A549 (cell line): ENCODE data around the gene TSACC. TPM values are rescaled to one million over a fixed set of nuclear protein-coding genes. Genes with fewer than 3 reads are reported as not detected.

Source experiments
- ATAC-seq, 2 experiments: fragments of 200-7000 bp in 1 of 2; fragments of >200 bp in 1 of 2; cut with Nextera tagmentation in 1 of 2; cut with Tn5 transposase in 1 of 2; 3 replicates each; pipeline versions ENCODE4 v1.8.0 to v1.9.1; 2018 to 2020; ENCODE audit warnings: mild to moderate bottlenecking in 1 of 2, moderate library complexity in 1 of 2
- CTCF ChIA-PET: fragments of 300-600 bp; sonication (Branson Sonifier 250); formaldehyde crosslinking; extraction: SDS; loops from one replicate; lab custom pipeline; 2021; ENCODE audit warnings: antibody characterized with exemption, inconsistent platforms; lab: Yijun Ruan, JAX
- POLR2A ChIA-PET: fragments of 350-600 bp; formaldehyde crosslinking; extraction: SDS; loops from one replicate; lab custom pipeline; 2021; ENCODE audit warnings: antibody characterized with exemption, inconsistent platforms; lab: Yijun Ruan, JAX
- DNase-seq, 2 experiments: peaks; one replicate each; pipeline versions ENCODE4 v3.0.0 to v3.0.0-alpha.2; 2011 to 2016; ENCODE audit warnings: low read depth in 1 of 2, low spot score in 1 of 2
- FAIRE-seq: peaks from 2 replicates; lab custom pipeline; 2011; peaks lifted over from hg19 to GRCh38; lab: Jason Lieb, UNC
- H3K27ac ChIP-seq, 2 experiments: fragments of >200 bp; sonication (Bioruptor Twin); formaldehyde crosslinking; 3 replicates each; pipeline ENCODE4 v1.5.1; 2016 to 2017
- H3K4me1 ChIP-seq: fragments of >200 bp; sonication (Bioruptor Twin); formaldehyde crosslinking; 3 replicates; pipeline ENCODE4 v1.6.1; 2016
- H3K4me2 ChIP-seq: fragments of >200 bp; sonication (Bioruptor Twin); formaldehyde crosslinking; 3 replicates; pipeline ENCODE4 v1.6.1; 2016
- H3K4me3 ChIP-seq: fragments of >200 bp; sonication (Bioruptor Twin); formaldehyde crosslinking; 3 replicates; pipeline ENCODE4 v1.5.1; 2016
- H3K9me3 ChIP-seq: fragments of >200 bp; sonication (Bioruptor Twin); formaldehyde crosslinking; 3 replicates; pipeline ENCODE4 v1.6.1; 2016
- BCL3 ChIP-seq: fragments of >200 bp; sonication (Bioruptor Twin); formaldehyde crosslinking; IDR thresholded peaks from 3 replicates; pipeline ENCODE4 v1.6.1; 2016
- CEBPB ChIP-seq, 2 experiments: fragments of >200 bp in 1 of 2; sonication (Bioruptor Twin) in 1 of 2; formaldehyde crosslinking in 1 of 2; IDR thresholded peaks; 2 replicates each; pipeline ENCODE4 v1.6.1; 2012 to 2016
- EHF ChIP-seq: fragments of 250-450 bp; sonication (Bioruptor Pico); IDR thresholded peaks from 2 replicates; pipeline ENCODE4 v1.5.0; 2020; ENCODE audit warnings: mild to moderate bottlenecking
- ELK1 ChIP-seq: fragments of 150-350 bp; IDR thresholded peaks from 2 replicates; pipeline ENCODE4 v1.6.1; 2014; ENCODE audit warnings: low read depth, mild to moderate bottlenecking, low read length
- EP300 ChIP-seq, 2 experiments: fragments of >200 bp; sonication (Bioruptor Twin); formaldehyde crosslinking; IDR thresholded peaks; 2 replicates in 1 of 2; 3 replicates in 1 of 2; pipeline ENCODE4 v1.6.1; 2016 to 2017
- FOSL2 ChIP-seq, 2 experiments: fragments of 450-650 bp in 1 of 2; fragments of >200 bp in 1 of 2; sonication (Bioruptor Twin) in 1 of 2; formaldehyde crosslinking; IDR thresholded peaks; 2 replicates each; pipeline versions ENCODE4 v1.5.0 to v1.6.1; 2016 to 2020; ENCODE audit warnings: mild to moderate bottlenecking in 1 of 2, moderate library complexity in 1 of 2
- GATA3 ChIP-seq: IDR thresholded peaks from 2 replicates; pipeline ENCODE4 v1.6.1; 2012; ENCODE audit warnings: borderline replicate concordance
- HES2 ChIP-seq: fragments of >200 bp; sonication (Bioruptor Twin); formaldehyde crosslinking; IDR thresholded peaks from 2 replicates; pipeline ENCODE4 v1.6.1; 2016
- HEYL ChIP-seq: fragments of 250-450 bp; sonication (Bioruptor Pico); IDR thresholded peaks from 2 replicates; pipeline ENCODE4 v1.8.0; 2021; ENCODE audit warnings: mild to moderate bottlenecking, moderate library complexity
- HMGXB4 ChIP-seq: fragments of 250-450 bp; sonication (Bioruptor Pico); IDR thresholded peaks from 2 replicates; pipeline ENCODE4 v1.5.0; 2021; ENCODE audit warnings: mild to moderate bottlenecking, moderate library complexity, borderline replicate concordance
- HOXA7 ChIP-seq: fragments of 250-450 bp; sonication (Bioruptor Pico); IDR thresholded peaks from 2 replicates; pipeline ENCODE4 v1.5.0; 2020; ENCODE audit warnings: mild to moderate bottlenecking, moderate library complexity
- NR3C1 ChIP-seq: fragments of >200 bp; sonication (Bioruptor Twin); formaldehyde crosslinking; IDR thresholded peaks from 3 replicates; pipeline ENCODE4 v1.6.1; 2017
- PBX3 ChIP-seq: IDR thresholded peaks from 2 replicates; pipeline ENCODE4 v1.6.1; 2012
- PHF8 ChIP-seq: fragments of 200-600 bp; sonication (generic); IDR thresholded peaks from 2 replicates; pipeline ENCODE4 v1.6.1; 2016; ENCODE audit warnings: low read depth, mild to moderate bottlenecking, antibody characterized with exemption, moderate library complexity, borderline replicate concordance
- POLR2A ChIP-seq: IDR thresholded peaks from 2 replicates; pipeline ENCODE4 v1.6.1; 2012; ENCODE audit warnings: mild to moderate bottlenecking, low read length
- RAD21 ChIP-seq, 2 experiments: fragments of >200 bp in 1 of 2; sonication (Bioruptor Twin) in 1 of 2; formaldehyde crosslinking in 1 of 2; IDR thresholded peaks in 1 of 2; conservative IDR thresholded peaks in 1 of 2; 2 replicates in 1 of 2; 3 replicates in 1 of 2; pipeline ENCODE4 v1.6.1; 2012 to 2018; ENCODE audit warnings: inconsistent platforms in 1 of 2
- RARB ChIP-seq: fragments of 250-450 bp; sonication (Bioruptor Pico); IDR thresholded peaks from 2 replicates; pipeline ENCODE4 v1.8.0; 2021; ENCODE audit warnings: mild to moderate bottlenecking, moderate library complexity
- RCOR1 ChIP-seq: fragments of 150-350 bp; IDR thresholded peaks from 2 replicates; pipeline ENCODE4 v1.6.1; 2014; ENCODE audit warnings: antibody characterized with exemption, low read length, low read depth
- RFX5 ChIP-seq: fragments of 450-650 bp; IDR thresholded peaks from 2 replicates; pipeline ENCODE4 v1.7.1; 2014; ENCODE audit warnings: antibody characterized with exemption, mild to moderate bottlenecking, moderate library complexity
- SMC3 ChIP-seq: fragments of >200 bp; sonication (Bioruptor Twin); formaldehyde crosslinking; IDR thresholded peaks from 3 replicates; pipeline ENCODE4 v1.6.1; 2018; ENCODE audit warnings: inconsistent platforms
- SREBF2 ChIP-seq: fragments of 450-650 bp; IDR thresholded peaks from 2 replicates; pipeline ENCODE4 v1.6.1; 2014; ENCODE audit warnings: mild to moderate bottlenecking, moderate library complexity
- TFCP2L1 ChIP-seq: fragments of 250-450 bp; sonication (Bioruptor Pico); IDR thresholded peaks from 2 replicates; pipeline ENCODE4 v1.5.0; 2021; ENCODE audit warnings: mild to moderate bottlenecking
- USF2 ChIP-seq: fragments of 450-650 bp; IDR thresholded peaks from 2 replicates; pipeline ENCODE4 v1.6.1; 2014; ENCODE audit warnings: antibody characterized with exemption
- ZNF302 ChIP-seq: fragments of 250-450 bp; sonication (Bioruptor Pico); IDR thresholded peaks from 2 replicates; pipeline ENCODE4 v1.9.0; 2021; ENCODE audit warnings: inconsistent platforms, mild to moderate bottlenecking, moderate library complexity
- WGBS: methylation state at CpG from one replicate; pipeline ENCODE4 v1.1.6; 2017; ENCODE audit errors: missing lambda C conversion rate; 5-methylcytosine and 5-hydroxymethylcytosine counted together
- polyA plus RNA-seq, 4 experiments: library from polyadenylated mRNA; depleted of rRNA in 3 of 4; stranded (reverse); fragments of >200 nt; fragmentation: RNase III in 1 of 4; extraction: RNeasy Plus Mini Kit Qiagen cat#74134 plus additional on column Dnase treatment in 1 of 4; gene quantifications; 2 replicates in 3 of 4; 3 replicates in 1 of 4; pipeline ENCODE4 v1.2.3, GENCODE V29; 2011 to 2017

The TSACC gene
- polyA plus RNA-seq, 2 of the 4 experiments (the other 2 are of a cell fraction): 2.6 to 3.9 TPM

- no peak overlapping the region for H3K4me2 ChIP-seq
- TF ChIP-seq SREBF2 (no peak), RARB (no peak), USF2 (no peak), EHF (CRISPR knock-in tag) (no peak), BCL3 (no peak), HMGXB4 (CRISPR knock-in tag) (no peak), ZNF302 (CRISPR knock-in tag) (no peak), EP300 (IDR thresholded peaks at IDR 0.05) (no peak), RAD21 (conservative IDR thresholded peaks at IDR 0.05 in 1 of 2, IDR thresholded peaks at IDR 0.05 in 1 of 2) (no peak), PHF8 (no peak), HES2 (no peak), CEBPB (IDR thresholded peaks at IDR 0.05) (no peak), RFX5 (no peak), PBX3 (no peak), HOXA7 (CRISPR knock-in tag) (no peak)
- TF ChIP-seq, all 56 proteins: peak for 0
- ATAC-seq (no peak), DNase-seq (no peak), FAIRE-seq (no peak)
- 95% methylated on average over 3 of the region's 3 CpGs for WGBS
- ChIA-PET CTCF (interaction anchor here (0.7 to 31.5 kb wide), 17 partner anchors 19 to 272 kb away, joined by 3 to 543 read pairs (median 9); partner anchors contain the start of genes GPATCH4 and RHBG), POLR2A (no interaction called here)
- H3K27ac ChIP-seq: no peak overlapping the region
- no peaks in the 10 kb centered on the region for H3K9me3 ChIP-seq
- H3K4me3 ChIP-seq: no peak overlapping the region
- H3K4me1 ChIP-seq: peaks cover 8% of the 10 kb centered on the region
Observed at GRCh38 chr1:156384007-156384406, 45.7 kb downstream of the TSACC start.

- peaks cover 2% of the 10 kb centered on the region for H3K4me1 ChIP-seq
- no peak overlapping the region for H3K4me3 ChIP-seq
- POLR2A ChIA-PET: no interaction called here
- TF ChIP-seq POLR2A (no peak), TFCP2L1 (CRISPR knock-in tag) (no peak), RARB (no peak), HEYL (CRISPR knock-in tag) (no peak)
- ATAC-seq (no peak), DNase-seq (no peak), FAIRE-seq (no peak)
- WGBS: 90% methylated on average over 5 of the region's 5 CpGs
- no peak overlapping the region for H3K27ac ChIP-seq
- CTCF ChIA-PET: interaction anchor here (0.7 to 31.5 kb wide), 17 partner anchors 20 to 224 kb away, joined by 3 to 543 read pairs (median 9); partner anchors contain the start of genes GPATCH4 and RHBG
- no peak overlapping the region for H3K4me2 ChIP-seq
- no peaks in the 10 kb centered on the region for H3K9me3 ChIP-seq
Observed at GRCh38 chr1:156384658-156385057, 46.3 kb downstream of the TSACC start.

- FAIRE-seq: no peak
- CTCF ChIA-PET: interaction anchor here (0.6 to 31.5 kb wide), 64 partner anchors 21 to 400 kb away, joined by 3 to 543 read pairs (median 4); partner anchors contain the start of genes HAPLN2, MEF2D, NAXE and RHBG
- 2% methylated on average over 8 of the region's 9 CpGs for WGBS
- TF ChIP-seq NR3C1 (no peak), FOSL2 (IDR thresholded peaks at IDR 0.05) (no peak), FOSL2 (CRISPR knock-in tag; IDR thresholded peaks at IDR 0.05) (no peak), ELK1 (no peak), GATA3 (no peak), USF2 (no peak), HOXA7 (CRISPR knock-in tag) (no peak), SMC3 (peak; percentile 96), PHF8 (no peak), RCOR1 (no peak)
Observed at GRCh38 chr1:156385534-156386031, 47.3 kb downstream of the TSACC start.

More at GRCh38 chr1:156385534-156386031, 47.3 kb downstream of the TSACC start:
- ATAC-seq (peak; percentile 55 to 70; a peak in 5 of 6 replicates), DNase-seq (peak; percentile 70 to 75)
- Histone ChIP-seq H3K9me3 (no peaks in the 10 kb centered on the region), H3K4me1 (no peaks in the 10 kb centered on the region), H3K4me3 (no peak overlapping the region), H3K4me2 (no peak overlapping the region), H3K27ac (peak overlapping the region; percentile 13 to 29; a peak in 1 of 6 replicates)
- POLR2A ChIA-PET: interaction anchor here (1.0 kb wide), 3 partner anchors 36 to 72 kb away, joined by 3 to 7 read pairs (median 5); no protein-coding TSS in a partner anchor
